GM12801 (cell line): Measurements from ENCODE around the gene PRDM8.

Source experiments
- CTCF ChIP-seq: IDR thresholded peaks from one replicate; pipeline ENCODE4 v1.5.1; 2011; ENCODE audit warnings: control low read depth; ENCODE audit not compliant: insufficient read length; ENCODE audit errors: extremely low read depth

Gene PRDM8

DNA sequence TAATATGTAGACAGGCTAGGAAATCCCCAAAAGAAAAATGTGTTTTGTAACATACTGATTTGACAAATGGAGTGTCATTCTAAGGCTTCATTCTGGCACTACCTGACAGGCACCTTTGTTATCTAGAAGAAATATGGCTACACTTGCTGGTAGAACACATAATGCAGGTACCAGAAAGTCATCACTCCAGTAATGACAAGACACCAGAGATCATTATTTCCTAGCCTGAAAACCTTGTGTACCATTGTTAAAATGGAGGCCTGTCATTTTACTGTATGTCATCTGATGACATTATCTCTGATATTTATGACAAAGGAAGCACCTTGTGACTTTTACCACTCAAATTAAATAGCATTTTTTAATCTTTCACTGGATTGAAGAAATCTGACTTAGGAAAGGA, 55.6 kb downstream of the PRDM8 start:
- no peak for TF ChIP-seq CTCF

- TF ChIP-seq CTCF, result no peak
Measured at GRCh38 chr4:80253510-80253909, 56.2 kb downstream of the PRDM8 start.
